WI38 (cell line): ENCODE results near the gene ADGRG6.

Experiments used
- H3K4me3 ChIP-seq: 2 replicates; pipeline ENCODE4 v1.5.1; 2011; ENCODE audit warnings: low read depth, mild to moderate bottlenecking, control low read depth, low read length
- CTCF ChIP-seq: IDR thresholded peaks from 2 replicates; pipeline ENCODE4 v1.5.1; 2012; ENCODE audit warnings: low read depth, mild to moderate bottlenecking, control low read depth, low read length

Gene ADGRG6

DNA sequence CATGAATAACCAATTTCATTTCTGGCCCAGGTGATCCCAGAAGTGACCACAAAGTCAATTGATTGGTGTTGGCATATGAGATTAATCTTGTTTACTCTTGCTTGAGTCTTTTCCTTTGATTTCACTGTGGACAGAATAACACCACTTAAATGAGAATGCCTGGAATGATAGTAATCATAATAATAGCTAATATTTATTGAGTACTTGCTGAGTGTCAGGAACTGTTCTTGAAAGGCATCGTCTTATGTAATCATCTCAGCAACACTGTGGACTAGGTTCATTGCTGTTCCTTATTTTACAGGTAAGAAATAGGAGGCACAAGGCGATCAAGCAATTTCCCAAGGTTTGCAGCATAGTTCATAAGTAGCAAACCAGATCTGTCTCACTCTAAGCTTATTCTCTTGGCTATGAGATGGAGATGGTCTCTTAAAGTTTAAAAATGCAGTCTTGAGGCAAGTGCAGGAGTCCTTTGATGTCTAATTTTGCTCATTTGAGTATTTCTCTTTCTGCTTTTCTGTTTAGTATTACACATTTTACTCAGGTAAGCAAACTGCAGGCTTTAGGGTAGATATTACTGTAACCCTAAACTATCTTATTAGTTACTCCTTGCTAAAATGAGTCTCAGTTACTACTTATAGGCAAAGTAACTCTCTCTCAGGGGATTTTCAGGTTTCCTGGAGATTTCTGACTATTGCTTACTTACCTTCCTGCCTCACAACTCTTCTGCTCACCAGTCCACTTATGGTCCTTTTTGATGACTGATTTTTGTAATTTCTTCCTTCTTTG lies 6.3 kb downstream of the ADGRG6 start:
- no peak for TF ChIP-seq CTCF
- H3K4me3 ChIP-seq: no peak overlapping the region

DNA sequence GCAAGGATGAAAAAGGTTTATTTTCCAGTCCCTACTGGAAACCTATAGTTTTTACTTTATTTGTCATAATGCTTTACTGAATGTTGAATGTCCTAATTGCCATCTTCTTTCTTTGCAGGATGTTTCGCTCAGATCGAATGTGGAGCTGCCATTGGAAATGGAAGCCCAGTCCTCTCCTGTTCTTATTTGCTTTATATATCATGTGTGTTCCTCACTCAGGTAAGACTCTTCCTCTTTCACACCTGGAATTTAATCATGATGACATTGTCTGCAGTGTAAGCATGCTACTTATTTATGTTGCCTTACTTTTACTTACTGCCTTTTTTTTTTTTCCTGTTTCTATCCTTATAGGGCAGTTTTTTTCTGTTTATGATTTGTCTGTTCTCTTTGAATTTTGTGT lies 7.6 kb downstream of the ADGRG6 start:
- no peak overlapping the region for H3K4me3 ChIP-seq
- no peak for TF ChIP-seq CTCF

DNA sequence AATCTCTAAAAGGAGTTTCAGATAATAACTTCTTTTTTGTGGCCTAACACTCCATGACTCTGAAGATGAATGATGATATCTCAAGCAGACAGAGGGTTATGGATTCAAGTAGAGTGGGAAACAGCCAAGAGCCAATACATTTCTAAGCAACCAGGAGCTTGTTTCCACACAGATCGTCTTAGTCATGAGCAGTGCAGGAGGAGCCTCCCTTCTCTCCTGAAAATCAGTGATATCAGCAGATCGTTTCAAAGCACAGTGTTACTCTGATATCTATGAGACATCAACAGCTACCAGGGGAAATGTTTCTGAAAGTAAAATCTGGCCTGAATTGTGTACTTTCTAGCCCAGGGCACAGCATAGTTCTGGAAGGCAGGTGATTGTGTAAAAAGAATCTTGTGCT lies 11.5 kb downstream of the ADGRG6 start:
- H3K4me3 ChIP-seq: no peak overlapping the region
- no peak for TF ChIP-seq CTCF

GRCh38 chr6:142316791-142317368 lies 15.1 kb downstream of the ADGRG6 start:
- no peak overlapping the region for H3K4me3 ChIP-seq
- no peak for TF ChIP-seq CTCF

DNA sequence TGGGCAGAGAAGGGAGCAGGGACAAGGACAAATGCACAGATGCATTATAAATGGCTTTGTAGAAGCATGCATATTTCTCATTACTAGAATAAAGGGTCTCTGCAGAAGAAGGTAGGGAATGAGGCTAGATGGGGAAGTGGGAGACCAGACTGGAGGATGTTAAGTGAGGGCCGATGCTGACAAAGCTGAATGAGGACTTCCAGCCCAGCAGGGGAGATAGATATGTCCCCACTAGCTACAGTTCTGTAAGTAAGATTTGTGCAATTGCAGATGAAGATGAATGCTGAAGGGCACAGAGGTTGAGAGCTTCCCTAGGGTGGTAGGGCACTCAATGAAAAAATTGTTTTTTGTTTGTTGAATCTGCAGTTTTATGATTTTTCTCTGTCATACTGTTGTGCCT lies 16.9 kb downstream of the ADGRG6 start:
- TF ChIP-seq CTCF: no peak
- H3K4me3 ChIP-seq: no peak overlapping the region

- no peak overlapping the region for H3K4me3 ChIP-seq
- no peak for TF ChIP-seq CTCF
These were observed 18.6 kb downstream of the ADGRG6 start for GRCh38 chr6:142320366-142320765.

DNA sequence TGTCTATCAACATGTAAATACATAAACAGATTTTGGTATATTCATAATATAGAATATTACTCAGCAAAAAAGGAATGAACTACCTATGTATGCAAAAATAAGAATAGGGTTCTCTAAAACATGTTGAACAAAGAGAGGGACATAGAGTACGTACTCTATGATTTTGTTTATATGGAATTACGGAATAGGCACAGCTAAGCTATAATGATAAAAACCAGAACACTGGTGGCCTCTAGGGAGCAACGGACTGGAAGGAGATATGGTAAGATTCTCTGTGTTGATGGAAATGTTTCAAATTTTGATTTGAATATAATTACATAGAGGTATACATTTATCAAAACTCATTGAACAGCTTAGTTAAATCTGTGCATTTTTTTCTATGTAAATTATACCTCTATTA lies 19.6 kb downstream of the ADGRG6 start:
- no peak for TF ChIP-seq CTCF
- H3K4me3 ChIP-seq: no peak overlapping the region
